GM12892 (cell line): ENCODE data around the gene AKAP1.

Experiments used
- DNase-seq: peaks from one replicate; pipeline ENCODE4 v3.0.0; 2011; ENCODE audit not compliant: insufficient read length
- FAIRE-seq: peaks from 2 replicates; lab custom pipeline; 2011; peaks lifted over from hg19 to GRCh38; lab: Jason Lieb, UNC
- POLR2A ChIP-seq: IDR thresholded peaks from 2 replicates; pipeline ENCODE4 v1.6.1; 2011; ENCODE audit warnings: low read depth, low read length, control low read depth
- POLR2AphosphoS5 ChIP-seq: IDR thresholded peaks from 2 replicates; pipeline ENCODE4 v1.6.1; 2011; ENCODE audit warnings: low read depth, low read length, control low read depth
- TAF1 ChIP-seq: IDR thresholded peaks from 2 replicates; pipeline ENCODE4 v1.6.1; 2011; ENCODE audit warnings: low read depth, mild to moderate bottlenecking, control low read depth, low read length, borderline replicate concordance

AKAP1 gene

DNA sequence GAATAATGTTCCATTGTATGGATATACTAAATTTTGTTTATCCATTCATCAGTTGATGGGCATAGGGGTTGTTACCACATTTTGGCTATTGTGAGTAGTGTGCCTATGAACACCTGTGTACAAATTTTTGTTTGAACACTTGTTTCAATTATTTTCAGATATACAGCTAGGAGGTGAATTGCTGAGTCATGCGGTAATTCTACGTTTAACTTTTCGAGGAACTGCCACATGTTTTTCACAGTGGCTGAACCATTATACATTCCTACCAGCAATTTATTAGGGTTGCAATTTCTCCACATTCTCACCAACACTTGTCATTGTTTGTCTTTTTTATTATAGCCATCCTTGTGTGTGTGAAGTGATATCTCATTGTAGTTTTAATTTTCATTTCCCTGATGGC, 75.6 kb downstream of the AKAP1 start:
- TF ChIP-seq POLR2A (no peak), TAF1 (no peak), POLR2AphosphoS5 (no peak)
- FAIRE-seq, result no peak
- DNase-seq, result no peak

DNA sequence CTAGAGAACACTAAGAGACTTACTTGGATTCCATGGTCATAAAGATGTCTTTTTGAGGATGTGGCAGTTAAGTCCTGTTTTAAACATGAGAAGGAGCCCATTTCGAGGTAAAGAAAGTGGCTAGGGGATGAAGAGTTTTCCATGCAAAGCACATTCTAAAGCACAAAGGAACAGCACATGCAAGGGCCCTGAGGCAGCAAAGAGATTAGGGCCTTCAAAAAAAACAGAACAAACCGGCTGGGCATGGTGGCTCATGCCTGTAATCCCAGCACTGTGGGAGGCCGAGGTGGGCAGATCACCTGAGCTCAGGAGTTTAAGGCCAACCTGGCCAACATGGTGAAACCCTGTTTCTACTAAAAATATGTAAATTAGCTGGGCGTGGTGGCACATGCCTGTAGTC, 79.8 kb downstream of the AKAP1 start:
- DNase-seq, result no peak
- TF ChIP-seq POLR2A, result no peak
- no peak for TF ChIP-seq POLR2AphosphoS5
- TF ChIP-seq TAF1, result no peak
- no peak for FAIRE-seq

DNA sequence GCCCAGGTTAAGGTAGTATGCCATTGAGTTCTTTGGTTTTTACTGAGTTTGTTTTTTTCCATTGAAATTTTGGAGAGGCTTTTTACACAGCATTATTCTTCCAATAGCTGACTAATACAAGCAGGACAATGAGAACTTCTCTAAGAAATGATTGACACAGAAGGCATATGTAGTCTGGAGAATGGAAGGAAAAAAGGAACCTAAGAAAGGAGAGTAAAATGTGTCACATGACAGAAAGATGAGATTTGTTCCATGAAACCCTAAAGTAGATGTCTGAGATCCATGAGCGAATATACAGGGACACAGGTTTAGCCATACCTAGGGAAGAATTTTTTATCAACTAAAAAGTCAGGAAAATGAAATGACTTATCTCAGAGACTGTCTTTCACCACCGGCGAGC, 80.7 kb downstream of the AKAP1 start:
- DNase-seq (no peak), FAIRE-seq (no peak)
- TF ChIP-seq TAF1 (no peak), POLR2A (no peak), POLR2AphosphoS5 (no peak)

DNA sequence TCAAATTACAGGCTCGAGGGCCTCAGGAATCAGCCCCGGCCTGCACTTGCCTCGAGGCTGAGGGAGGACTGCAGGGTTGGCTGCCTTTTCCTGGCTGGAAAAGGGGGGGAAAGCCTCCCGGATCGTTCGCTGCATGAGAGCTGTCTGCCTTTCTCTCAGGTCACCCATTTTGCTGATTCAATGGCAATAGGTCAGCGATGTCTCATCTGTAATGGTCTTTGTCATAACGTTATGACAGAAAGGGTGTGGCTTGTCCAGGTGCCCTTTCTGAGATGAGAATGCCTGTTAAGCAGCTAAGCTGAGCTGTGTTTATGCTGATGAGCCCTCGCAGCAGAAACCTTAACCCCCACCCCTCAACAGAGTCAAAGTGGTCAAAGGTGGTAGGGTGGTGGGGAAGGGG, 81.8 kb downstream of the AKAP1 start:
- DNase-seq (no peak), FAIRE-seq (no peak)
- no peak for TF ChIP-seq POLR2A
- no peak for TF ChIP-seq TAF1
- TF ChIP-seq POLR2AphosphoS5, result no peak

DNA sequence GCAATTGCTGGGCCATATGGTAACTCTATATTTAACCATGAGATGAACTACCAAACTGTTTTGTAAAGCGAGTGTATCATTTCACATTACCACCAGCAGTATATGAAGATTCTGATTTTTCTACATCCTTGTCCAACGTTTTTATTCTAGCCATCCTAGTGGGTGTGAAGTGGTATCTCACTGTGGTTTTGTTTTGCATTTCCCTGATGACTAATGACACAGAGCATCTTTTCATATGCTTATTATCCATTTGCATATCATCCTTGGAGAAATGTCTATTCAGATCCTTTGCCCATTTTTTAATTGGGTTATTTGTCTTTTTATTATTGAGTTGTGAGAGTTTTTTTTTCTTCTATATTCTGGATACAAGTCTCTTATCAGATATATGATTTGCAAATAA, 83.6 kb downstream of the AKAP1 start:
- no peak for DNase-seq
- no peak for FAIRE-seq
- TF ChIP-seq TAF1 (no peak), POLR2AphosphoS5 (no peak), POLR2A (no peak)

DNA sequence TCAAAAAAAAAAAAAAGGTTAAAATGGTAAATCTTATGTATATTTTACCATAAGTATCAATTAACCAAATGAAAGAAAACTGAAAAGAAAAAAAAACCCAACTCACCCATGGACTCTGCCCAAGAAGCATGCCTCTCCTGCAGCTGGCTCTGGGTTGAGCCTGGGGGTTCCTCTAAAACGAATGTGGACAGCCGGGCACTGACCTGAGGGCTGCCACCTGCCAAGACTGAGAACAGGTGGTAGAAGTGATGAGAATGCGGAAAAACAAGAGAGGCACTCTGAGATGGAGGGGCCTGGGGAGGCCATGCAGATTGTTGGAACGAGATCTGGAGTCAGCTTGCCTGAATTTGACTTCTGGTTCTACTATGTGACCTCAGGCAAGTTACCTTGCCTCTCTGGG, 85.8 kb downstream of the AKAP1 start:
- no peak for FAIRE-seq
- TF ChIP-seq TAF1, result no peak
- no peak for TF ChIP-seq POLR2AphosphoS5
- TF ChIP-seq POLR2A, result no peak

More for the DNA sequence above, 85.8 kb downstream of the AKAP1 start:
- DNase-seq, result no peak
